A673 (cell line): ENCODE measurements around the gene PNLIPRP3.

Source experiments
- EZH2 ChIP-seq: fragments of 200-600 bp; sonication (generic); IDR thresholded peaks from 2 replicates; pipeline ENCODE4 v1.6.1; 2017; ENCODE audit warnings: borderline replicate concordance, low read depth, mild to moderate bottlenecking, mixed read lengths, antibody characterized with exemption, low read length; ENCODE audit not compliant: poor library complexity, severe bottlenecking
- TF ChIP-seq, protein P1 (sequence below): fragments of 300-800, 200-600 bp; sonication (generic); conservative IDR thresholded peaks from 2 replicates; pipeline ENCODE4 v1.5.1; 2017; ENCODE audit warnings: low read depth, mild to moderate bottlenecking, antibody characterized with exemption, low read length, moderate library complexity, mixed read lengths

DNA sequence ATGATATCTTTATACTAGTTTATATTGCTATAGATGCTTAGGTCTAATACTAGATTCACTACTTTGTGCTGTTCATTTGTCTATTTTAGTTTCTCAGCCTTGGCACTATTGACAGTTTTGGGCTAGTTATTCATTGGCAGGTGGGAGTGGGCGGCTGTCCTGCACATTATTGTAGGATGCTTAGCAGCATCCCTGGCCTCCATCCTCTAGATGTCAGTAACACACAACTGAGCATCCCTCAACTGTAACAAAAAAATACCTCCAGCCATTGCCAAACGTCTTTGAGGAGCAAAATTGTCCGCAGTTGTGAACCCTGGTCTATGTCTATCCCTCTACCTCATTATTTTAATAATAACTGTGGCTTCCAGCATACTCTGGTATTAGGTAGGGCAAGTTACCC, 83.7 kb downstream of the PNLIPRP3 start:
- TF ChIP-seq EZH2, result no peak
- TF ChIP-seq, protein P1, sequence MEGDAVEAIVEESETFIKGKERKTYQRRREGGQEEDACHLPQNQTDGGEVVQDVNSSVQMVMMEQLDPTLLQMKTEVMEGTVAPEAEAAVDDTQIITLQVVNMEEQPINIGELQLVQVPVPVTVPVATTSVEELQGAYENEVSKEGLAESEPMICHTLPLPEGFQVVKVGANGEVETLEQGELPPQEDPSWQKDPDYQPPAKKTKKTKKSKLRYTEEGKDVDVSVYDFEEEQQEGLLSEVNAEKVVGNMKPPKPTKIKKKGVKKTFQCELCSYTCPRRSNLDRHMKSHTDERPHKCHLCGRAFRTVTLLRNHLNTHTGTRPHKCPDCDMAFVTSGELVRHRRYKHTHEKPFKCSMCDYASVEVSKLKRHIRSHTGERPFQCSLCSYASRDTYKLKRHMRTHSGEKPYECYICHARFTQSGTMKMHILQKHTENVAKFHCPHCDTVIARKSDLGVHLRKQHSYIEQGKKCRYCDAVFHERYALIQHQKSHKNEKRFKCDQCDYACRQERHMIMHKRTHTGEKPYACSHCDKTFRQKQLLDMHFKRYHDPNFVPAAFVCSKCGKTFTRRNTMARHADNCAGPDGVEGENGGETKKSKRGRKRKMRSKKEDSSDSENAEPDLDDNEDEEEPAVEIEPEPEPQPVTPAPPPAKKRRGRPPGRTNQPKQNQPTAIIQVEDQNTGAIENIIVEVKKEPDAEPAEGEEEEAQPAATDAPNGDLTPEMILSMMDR, result no peak; the same call in 1 of the 2 replicates
